Cerebellar cortex (tissue), 1 donor: ENCODE results near the gene ZFHX3.
"Not testable (repeated sequence)": the region's sequence is repeated elsewhere in the genome, so short reads cannot be mapped to it uniquely, and the experiment has no call there.

Source experiments
- DNase-seq: peaks from one replicate; pipeline ENCODE4 v3.0.0-alpha.2; 2015; ENCODE audit warnings: low spot score

The ZFHX3 gene

DNA sequence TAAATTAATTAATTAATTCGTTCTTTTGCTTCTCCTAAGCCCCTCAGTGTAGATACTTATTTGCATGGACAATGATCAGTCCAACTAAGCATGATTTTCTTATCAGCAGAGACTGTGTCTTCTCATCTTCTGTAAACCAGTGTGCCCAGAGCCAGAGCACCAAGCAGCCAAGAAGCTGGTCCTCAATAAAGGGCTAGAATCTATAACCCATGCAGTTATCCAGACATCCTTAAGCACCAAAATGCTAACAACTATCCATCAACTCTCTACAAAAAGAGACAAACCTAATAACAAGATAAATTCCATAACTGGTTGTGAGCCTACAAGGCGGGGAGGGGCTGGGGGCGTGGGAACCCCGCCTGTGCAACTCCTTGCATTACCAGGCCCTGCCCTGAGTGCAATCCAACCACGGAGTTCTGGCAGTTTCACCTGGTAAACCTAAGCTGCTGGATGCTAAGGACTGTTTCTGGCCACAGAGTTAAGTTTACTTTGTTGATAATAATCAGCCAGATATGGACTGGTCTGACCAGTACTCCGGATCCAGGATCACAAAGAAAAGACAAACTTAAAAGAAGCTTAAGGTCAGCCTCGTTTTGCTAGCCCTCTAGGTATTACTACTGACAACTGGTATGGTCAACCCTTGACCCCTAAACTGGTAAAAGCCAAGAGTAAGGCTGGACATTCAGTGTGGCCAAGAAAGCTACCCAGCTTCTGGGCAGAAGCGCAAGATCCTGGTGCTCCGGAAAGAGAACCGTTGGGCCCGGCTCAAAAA lies 51.5 kb downstream of the ZFHX3 start:
- DNase-seq, result no peak

GRCh38 chr16:72995882-72996270 lies 52.1 kb downstream of the ZFHX3 start:
- not testable (repeated sequence) for DNase-seq

- DNase-seq, result no peak
Observed at GRCh38 chr16:72995151-72995881, 52.6 kb downstream of the ZFHX3 start.

GRCh38 chr16:72992142-72992601 lies 55.8 kb downstream of the ZFHX3 start:
- no peak for DNase-seq

GRCh38 chr16:72991644-72992043 lies 56.3 kb downstream of the ZFHX3 start:
- no peak for DNase-seq

DNA sequence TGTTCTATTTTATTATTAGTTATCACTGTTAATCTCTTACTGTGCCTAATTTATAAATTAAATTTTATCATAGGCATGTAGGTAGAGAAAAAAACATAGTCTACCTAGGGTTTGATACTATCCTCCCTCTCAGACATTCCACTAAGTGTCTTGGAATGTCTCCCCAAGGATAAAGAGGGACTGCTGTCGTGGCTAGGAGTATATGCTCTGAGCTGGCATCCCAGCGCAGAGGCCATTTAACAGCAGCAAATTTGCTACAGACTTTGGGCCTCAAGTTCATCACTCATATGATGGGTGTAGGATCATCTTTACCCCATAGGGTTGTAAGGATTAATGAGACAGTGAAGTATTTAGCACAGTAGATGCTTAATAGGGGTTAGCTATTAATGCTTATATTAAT lies 56.7 kb downstream of the ZFHX3 start:
- no peak for DNase-seq

DNA sequence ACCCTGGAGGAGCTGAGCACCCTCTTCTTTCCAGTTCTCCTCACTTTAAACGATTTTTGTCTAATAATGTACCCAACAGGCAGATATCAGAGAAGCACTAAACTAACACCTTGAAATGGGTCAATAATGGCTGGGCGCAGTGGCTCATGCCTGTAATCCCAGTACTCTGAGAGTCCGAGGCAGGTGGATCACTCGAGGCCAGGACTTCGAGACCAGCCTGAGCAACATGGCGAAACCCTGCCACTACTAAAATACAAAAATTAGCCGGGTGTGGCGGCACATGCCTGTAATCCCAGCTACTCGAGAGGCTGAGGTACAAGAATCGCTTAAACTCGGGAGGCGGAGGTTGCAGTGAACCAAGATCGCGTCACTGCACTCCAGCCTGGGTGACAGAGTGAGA lies 57.4 kb downstream of the ZFHX3 start:
- DNase-seq, result no peak

DNA sequence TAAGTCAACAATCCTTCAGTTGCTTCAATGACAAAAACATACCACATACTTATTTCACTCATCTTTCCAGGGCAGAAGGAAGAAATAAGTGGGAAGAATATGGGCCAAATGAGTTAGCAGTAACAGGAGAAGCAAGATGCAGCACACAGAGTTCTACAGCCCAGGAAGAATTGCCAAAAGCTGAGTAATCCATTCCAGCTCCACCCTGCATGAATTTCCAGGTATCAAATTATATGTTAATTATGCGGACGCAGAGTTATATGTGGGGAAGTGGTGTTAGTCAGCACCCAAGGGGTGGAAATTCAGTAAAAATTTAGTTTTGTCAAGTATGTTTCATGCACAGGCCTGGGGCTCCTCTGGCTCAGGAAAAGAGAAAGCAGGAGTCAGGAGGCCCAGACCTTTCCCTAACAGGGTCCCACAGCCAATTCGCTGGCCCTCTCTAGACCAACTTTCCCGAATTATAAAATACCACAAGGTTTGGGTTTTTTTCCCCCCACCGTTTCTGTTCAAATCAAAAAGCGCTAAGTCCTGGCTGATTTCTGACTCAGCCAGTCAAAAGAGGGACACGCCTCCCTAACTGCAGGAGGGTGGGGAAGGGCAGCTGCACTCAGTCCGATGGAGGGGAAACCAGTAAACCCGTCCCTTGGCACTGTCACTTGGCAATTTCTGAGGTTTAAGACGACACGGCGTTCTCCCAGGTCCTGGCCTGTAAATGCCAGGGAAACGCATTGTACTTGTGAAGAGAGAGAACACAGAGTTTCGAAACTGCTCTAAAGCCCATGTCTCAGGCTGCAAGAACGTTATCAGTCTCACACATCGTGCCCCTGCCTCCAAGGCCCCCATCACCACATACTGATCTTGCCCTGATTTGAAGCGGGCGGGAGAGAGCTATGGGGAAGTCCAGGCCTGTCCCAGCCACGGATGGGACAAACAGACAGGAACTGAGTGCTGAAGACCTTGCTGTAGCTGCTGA lies 58.1 kb downstream of the ZFHX3 start:
- no peak for DNase-seq

DNA sequence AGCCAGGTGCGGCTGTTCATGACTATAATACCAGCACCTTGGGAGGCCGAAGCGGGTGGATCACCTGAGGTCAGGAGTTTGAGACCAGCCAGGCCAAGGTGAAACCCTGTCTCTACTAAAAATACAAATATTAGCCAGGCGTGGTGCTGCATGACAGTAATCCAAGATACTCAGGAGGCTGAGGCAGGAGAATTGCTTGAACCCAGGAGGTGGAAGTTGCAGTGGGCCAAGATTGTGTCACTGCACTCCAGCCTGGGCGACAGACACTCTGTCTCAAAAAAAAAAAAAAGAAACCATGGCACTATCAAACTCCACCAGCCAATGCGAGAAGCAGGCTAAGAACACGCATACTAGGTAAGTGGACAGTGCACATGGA lies 58.7 kb downstream of the ZFHX3 start:
- not testable (repeated sequence) for DNase-seq

- no peak for DNase-seq
Observed at GRCh38 chr16:72988569-72988968, 59.4 kb downstream of the ZFHX3 start.

- DNase-seq, result no peak
Observed at GRCh38 chr16:72987480-72987901, 60.4 kb downstream of the ZFHX3 start.

- DNase-seq, result no peak
Observed at GRCh38 chr16:72985995-72986394, 61.9 kb downstream of the ZFHX3 start.

- no peak for DNase-seq
Observed at GRCh38 chr16:72985148-72985941, 62.6 kb downstream of the ZFHX3 start.

DNA sequence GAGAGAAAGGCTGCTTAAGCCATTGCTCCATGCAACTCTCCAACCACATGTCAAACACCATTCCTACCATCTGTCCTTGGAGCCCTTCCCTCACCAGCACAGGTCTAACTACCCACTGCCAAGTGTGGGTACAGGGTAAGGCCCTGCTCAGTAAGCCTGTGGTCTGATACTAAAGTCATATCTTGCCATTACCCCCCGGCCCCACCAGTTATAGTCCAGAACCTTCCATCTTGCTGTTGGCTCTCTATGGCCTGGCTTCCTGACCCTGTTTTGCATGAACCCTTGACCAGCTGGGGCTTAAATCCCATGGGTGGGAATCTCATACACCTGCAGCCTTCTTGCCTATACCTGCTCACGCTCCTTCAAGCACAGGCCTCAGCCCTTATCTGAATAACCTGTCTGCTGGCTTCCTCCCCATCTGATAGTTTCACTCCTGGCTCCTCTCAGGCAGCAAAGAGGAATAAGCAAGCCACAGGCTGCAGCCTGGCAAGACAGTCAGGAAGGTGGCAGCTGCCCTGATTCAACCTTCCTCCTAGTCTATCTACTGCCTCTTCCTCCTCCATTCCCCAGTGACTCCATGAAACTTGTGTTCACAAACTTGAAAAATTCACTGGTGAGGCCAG lies 64.1 kb downstream of the ZFHX3 start:
- no peak for DNase-seq

- DNase-seq, result no peak
Observed at GRCh38 chr16:72983241-72983640, 64.7 kb downstream of the ZFHX3 start.

DNA sequence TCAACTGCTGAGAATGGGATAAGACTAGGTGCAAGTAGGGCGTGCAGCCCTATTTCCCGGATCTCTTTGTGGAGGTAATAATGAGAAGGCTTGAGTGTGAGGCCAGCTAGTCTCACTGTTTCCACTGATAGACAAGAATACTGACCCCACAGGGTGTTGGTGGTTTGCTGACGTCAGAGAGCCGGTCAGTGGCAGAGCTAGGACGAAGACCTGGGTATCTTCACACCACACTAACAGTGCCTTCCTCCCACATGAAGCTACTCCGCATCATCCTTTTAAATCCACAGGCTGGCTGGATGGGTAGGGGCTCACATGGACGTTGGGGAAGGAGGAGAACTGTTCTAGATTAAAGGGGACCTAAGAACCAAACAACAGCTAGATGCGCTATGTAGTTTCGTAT lies 68.0 kb downstream of the ZFHX3 start:
- DNase-seq, result no peak

DNA sequence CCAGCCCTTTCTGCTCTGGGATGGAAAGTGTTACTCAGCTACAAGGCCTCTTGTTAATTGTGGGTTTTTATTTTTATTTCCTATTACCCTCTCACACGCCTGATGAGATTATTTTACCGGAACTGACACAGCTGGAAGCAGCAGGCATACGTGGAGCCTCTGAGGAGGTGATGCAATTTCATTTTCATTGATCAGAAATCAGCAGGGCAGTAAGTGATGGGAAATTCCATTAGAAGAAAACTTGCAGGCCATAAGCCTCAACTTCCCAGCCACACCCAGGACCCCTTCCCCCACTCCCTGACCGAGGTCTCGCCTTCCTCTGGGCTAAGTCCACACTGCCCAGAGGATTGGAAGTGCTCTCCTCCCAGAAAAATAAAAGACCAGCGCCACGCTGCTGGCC lies 69.7 kb downstream of the ZFHX3 start:
- no peak for DNase-seq

GRCh38 chr16:72977127-72977526 lies 70.8 kb downstream of the ZFHX3 start:
- no peak for DNase-seq

GRCh38 chr16:72976438-72977064 lies 71.4 kb downstream of the ZFHX3 start:
- no peak for DNase-seq

- no peak for DNase-seq
Observed at GRCh38 chr16:72975809-72976437, 72.0 kb downstream of the ZFHX3 start.
